HTR-8/SVneo (cell line): ENCODE results near the gene MTRFR.
"Not testable (repeated sequence)": the region's sequence is repeated elsewhere in the genome, so short reads cannot be mapped to it uniquely, and the experiment has no call there.

Experiments used
- DNase-seq: peaks from one replicate; pipeline ENCODE4 v3.0.0; 2011; ENCODE audit warnings: low spot score, mixed read lengths; ENCODE audit not compliant: insufficient read length
- FAIRE-seq: peaks from 2 replicates; lab custom pipeline; 2011; peaks lifted over from hg19 to GRCh38; lab: Jason Lieb, UNC

The MTRFR gene

DNA sequence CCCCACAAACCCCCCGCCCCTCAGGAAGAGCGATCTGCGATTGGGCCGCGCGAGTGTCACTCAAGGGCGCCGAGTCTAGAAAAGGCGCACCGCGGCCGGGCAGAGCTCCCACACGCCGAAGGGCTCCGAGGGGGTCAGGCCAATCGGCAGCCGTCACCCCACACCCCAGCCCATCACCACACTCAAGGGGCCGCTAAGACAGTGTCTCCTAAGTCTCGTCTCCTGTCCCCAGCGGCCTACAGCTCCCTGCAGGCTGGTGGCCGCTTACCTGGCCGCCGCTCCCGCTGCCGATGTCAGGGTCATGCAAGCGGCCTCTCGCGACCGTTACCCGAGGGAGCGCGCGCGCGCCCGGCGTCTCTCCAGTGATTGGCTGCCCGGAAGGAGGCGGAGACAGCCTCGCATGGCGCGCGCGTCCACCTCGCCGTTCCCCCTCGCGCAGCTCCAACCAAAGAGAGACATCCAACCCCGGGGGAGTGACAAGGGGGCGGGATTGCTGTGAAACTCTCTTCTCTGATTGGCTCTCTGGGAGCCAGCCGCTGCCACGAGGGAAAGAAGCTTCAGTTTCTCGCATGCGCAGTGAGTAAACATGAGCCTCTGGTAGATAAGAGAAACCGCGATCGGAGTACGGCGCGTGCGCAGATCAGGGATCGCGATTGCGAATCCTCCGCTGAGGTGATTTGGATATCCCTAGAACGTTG is at the start of gene MTRFR, which contains the start of gene MPHOSPH9:
MTRFR (plus strand) TSS at position 630 of the 698 bp plus-strand sequence. CDS start 20,239 bp downstream, outside the sequence.
MPHOSPH9 (minus strand) TSS at position 335 of the 698 bp plus-strand sequence. CDS start 2,777 bp downstream, outside the sequence.
- peak; percentile 82 for FAIRE-seq
- peak; percentile 99 for DNase-seq

DNA sequence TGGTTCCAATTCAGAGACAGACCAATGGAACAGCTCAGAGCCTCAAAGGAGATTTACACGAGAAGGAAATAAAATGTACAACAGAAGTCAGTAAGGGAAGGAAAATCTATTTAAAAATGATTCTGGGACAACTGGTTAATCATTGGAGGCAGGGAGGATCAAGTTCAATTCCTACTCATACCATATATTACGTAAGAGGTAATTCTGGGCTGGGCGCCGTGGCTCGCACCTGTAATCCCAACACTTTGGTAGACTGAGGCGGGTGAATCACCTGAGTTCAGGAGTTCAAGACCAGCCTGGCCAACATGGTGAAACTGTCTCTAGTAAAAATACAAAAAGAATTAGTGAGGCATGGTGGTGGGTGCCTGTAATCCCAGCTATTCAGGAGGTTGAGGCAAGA is 45.6 kb upstream of the MTRFR start:
- no peak for FAIRE-seq
- no peak for DNase-seq

DNA sequence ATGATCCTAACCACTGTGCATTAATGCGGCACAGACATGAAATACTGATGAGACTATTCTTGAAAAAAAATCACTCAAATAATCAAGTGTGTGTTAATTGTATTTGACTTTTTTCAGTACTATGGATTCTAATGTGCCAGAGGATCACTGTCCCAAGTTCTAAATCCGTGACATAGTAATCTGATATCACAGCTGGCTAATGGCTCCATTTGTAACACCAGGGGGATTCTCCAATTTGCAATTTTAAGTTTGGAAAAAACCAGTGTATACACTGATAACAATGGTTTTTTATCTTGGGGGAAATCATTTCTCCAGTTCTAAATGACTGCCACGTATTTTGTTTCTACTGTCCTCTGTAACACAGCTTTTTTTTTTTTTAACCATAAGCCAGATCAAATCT is 33.3 kb upstream of the MTRFR start:
- FAIRE-seq (no peak), DNase-seq (no peak)

DNA sequence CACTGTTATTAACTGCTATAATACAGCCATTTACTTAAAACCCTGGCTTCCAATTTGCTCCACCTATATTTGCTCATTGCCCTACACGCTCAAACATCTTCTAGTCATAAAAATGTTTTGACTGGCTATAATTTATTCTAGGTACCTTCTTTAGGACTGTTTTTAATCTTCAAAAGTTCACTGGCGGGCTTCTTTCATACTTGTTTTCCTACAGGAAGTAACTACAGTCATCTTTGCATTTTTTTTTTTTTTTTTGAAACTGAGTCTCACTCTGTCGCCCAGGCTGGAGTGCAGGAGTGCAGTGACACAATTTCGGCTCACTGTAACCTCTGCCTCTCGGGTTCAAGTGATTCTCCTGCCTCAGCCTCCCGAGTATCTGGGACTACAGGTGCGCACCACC is 32.8 kb upstream of the MTRFR start:
- FAIRE-seq, result no peak

DNA sequence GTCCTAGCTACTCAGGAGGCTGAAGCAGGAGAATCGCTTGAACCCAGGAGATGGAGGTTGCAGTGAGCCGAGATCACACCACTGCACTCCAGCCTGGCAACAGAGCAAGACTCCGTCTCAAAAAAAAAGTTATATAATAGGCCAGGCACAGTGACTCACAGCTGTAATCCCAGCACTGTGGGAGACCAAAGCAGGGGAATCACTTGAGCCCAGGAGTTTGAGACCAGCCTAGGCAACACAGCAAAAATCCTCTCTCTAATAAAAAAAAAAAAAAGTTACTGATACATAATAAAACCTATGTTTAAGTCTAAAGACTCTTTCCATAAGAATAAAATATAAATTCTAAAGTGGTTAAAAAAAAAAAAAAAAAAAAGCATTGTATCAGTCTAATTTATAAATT is 26.4 kb upstream of the MTRFR start:
- DNase-seq, FAIRE-seq: not testable (repeated sequence)

More for the DNA sequence above, 32.8 kb upstream of the MTRFR start:
- DNase-seq, result no peak

DNA sequence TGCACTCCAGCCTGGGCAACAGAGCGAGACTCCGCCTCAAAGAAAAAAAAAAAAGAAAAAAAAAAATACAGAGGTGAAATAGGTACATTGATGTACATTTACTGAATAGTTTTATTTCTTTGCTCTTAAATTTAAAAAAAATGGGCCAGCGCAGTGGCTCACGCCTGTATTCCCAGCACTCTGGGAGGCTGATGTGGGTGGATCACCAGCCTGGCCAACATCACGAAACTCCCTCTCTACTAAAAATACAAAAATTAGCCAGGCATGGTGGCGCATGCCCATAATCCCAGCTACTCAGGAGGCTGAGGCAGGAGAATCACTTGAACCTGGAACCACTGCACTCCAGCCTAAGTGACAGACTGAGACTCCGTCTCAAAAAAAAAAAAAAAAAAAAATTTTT is 25.4 kb upstream of the MTRFR start:
- DNase-seq, FAIRE-seq: not testable (repeated sequence)

DNA sequence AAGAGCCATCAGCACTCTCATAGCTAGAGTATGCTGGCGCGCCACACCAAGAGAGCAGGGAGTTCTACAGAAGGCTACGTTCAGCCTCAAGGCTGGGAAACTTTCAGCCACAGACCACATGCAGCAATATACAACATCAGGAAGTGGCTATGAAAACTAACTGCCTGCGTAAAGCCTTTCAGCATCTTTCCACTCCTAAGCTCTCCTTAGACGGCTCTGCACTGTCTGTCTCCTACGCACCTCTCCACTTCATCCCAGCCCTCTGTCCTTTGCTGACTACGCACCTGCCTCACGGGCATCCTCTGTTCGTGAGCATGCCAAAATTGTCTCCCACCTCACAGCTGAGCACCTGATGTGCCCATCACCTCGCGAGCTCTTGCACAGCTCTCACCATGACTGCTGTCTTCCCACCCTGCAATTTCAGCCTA is 10.0 kb upstream of the MTRFR start:
- FAIRE-seq (no peak), DNase-seq (no peak)

DNA sequence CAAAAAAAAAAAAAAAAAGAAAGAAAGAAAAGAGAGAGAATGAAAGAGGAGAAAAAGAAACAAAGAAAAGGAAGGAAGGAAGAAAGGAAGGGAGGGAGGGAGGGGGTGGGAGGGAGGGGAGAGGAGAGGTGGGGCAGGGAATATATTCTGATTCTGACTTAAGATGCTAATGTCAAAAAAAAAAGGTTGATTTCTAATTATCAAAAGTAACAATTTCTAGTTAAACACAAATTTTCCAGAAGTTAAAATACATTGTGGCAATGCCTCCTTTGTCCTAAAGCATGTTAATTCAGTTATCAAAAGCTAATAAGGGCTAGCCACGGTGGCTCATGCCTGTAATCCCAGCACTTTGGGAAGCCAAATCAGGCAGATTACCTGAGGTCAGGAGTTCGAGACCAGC is 7.8 kb upstream of the MTRFR start:
- DNase-seq, result no peak
- FAIRE-seq, result no peak

DNA sequence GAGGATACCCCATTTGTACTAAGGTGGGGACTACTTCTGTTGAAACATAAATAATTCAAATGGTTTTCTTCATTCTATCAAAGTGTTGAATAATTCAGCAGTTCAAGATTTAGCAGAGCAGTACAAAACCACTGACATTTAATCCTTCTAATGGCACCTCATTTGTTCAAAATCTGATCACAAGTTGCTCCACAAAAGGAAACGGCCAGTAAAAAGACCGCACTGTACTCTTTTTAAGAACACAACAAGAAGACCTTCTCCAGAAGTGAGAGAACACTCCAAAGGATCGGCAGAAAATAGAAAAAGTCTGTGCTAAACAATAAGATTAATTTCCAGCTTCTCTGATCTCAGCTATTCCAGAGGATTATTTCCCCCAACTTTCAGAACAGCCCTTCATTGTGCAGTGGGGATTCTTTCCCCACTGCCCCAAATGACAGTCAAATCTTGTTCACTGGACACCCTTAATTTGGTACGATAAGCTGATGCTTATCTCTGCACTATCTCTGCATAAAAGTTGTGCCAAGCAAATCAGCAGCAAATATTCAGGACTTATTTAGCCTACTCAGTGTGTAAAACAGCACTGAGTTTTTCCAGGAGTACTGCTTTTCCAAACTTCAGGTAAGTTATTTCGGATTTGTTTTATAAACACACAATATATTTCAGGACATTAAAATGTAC is 5.5 kb upstream of the MTRFR start:
- no peak for DNase-seq
- FAIRE-seq, result no peak

DNA sequence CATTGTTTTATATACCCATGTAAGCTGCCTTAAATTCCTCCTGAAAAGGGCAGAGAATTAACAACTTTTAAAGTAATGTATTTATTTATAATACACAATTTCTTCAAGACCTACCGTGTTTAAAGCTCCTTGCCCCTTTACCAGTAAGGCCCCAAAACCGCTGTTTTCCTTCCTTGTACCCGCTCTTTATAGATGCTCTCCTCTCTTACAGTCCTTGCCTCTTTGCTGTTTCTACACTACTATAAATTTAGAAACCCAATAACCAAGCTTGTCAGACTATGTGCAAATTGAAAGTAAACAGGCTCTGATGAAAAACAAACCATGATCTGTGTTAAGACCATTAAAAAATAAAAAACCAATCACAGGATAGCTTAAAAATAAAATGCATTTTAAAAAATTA is 4.2 kb upstream of the MTRFR start:
- DNase-seq, result no peak
- no peak for FAIRE-seq

DNA sequence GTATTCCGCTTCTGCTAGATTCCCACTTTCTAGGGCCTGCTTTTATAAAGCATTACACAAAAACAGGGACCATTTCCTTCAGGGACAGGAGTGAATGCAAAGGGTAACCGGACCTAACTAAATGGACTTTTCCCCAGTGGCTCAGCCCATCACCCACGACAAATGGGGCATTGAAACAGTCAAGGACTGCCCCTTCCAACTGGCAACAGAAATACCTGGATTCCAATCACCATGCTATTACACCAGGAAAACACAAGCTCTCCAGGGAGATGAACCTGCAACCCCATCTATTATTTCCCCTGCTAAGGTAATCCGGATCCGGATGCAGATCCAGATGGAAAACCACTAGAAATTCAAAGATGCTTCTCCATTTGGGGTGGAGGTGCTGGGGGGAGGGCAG is 1.3 kb upstream of the MTRFR start:
- DNase-seq, result no peak
- FAIRE-seq, result no peak

DNA sequence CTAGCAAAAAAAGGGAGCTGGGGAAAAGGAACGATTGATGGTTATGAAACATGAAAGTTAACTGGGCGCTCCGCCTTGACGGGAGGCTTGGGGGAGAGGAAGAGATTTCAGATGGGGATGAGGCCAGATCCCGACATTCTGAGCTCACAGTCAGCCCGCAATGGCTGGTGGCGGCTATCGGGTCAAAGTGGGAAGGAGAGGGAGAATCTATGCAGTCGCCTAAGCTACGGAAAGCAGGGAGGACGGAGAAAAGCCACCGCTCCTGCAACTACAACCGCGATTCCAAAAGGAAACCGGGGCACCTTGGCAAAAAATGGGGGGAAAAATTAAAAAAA is 797 bp upstream of the MTRFR start:
- no peak for FAIRE-seq
- no peak for DNase-seq

DNA sequence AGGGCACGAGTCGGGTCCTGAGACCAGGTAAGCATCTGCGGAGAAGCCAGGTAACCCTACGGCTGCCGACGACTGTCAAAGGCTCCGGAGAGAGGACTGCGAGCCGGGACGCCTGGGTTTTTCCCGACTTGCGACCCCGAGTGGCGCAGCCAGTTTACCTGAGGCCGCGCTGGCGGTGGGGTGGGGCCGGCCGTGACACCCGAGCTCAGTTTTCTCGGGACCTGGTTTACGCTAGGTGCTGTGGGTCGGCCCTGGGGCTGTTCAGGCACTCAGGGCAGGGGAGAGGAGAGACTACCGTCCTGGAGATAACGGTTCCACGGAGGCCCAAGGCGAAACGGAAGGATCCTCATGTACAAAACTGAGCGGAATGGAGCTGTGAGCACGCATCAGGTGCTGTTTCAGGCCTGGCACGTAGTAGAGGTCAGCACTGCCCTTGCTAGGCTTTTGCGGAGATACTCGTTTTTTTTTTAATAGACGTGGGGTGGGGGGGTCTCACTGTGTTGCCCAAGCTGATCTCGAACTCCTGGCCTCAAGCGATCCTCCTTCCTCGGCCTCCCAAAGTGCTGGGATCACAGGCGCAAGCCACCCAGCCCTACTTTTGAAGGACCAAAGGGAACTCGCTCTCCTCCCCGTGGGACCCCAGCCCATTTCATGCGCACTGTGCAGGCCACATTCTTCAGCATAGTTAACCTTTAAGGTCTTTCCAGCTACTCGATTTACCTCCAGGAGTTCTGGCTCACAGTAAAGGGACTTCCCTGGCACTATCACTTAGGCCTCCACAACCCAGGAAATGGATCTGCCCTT is 471 bp downstream of the MTRFR start:
- DNase-seq (no peak), FAIRE-seq (no peak)

DNA sequence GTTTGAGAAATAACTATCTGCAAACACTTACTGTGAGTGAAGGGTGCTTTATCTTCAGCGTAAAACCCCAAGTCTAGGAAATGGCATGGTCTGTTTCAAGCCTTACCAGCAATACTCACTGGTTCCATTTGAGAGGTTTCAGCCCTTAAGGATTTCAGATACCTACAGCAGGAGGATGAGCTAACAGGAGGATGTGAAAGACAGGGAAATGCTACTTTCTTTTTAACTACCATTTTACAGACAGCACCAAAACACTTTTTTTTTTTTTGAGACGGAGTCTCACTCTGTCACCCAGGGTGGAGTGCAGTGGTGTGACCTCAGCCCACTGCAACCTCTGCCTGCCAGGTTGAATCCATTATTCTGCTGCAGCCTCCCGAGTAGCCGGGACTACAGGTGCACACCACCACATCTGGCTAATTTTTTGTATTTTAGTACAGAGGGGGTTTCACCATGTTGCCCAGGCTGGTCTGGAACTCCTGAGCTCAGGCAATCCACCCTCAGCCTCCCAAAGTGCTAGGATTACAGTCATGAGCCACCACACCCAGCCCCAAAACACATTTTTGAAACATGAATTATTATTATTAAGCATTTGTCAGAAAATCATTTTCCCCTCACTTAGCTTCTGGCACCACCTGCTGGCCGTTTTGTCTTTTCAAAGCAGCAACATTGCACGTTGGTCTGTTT is 4.6 kb downstream of the MTRFR start:
- peak; percentile 51 for DNase-seq
- no peak for FAIRE-seq

DNA sequence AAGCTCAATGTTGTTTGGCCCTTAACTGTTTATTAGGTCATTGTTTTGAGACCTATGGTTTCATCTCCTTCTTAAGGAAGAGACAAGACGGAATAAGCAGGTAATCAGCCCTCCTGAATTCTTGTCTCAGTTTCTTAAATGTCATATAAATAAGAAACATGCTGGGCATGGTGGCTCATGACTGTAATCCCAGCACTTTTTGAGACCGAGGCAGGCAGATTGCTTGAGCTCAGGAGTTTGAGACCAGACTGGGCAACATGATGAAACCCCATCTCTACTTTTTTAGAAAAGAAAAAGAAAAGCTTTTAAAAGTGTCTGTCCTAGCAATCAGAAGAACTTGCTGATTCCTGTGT is 5.1 kb downstream of the MTRFR start:
- no peak for DNase-seq
- no peak for FAIRE-seq

DNA sequence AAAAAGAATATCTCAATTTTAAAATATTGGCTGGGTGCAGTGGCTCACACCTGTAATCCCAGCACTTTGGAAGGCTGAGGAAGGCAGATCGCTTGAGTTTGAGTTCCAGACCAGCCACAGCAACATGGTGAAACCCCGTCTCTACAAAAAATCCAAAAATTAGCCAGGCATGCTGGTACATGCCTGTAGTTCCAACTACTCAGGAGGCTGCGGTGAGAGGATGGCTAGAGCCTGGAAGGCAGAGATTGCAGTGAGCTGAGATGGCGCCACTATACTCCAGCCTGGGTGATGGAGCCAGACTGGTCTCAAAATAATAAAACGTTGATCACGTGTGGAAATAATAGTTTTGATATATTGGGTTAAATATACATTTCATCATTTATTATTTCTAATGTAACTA is 5.7 kb downstream of the MTRFR start:
- DNase-seq, result no peak
- no peak for FAIRE-seq

DNA sequence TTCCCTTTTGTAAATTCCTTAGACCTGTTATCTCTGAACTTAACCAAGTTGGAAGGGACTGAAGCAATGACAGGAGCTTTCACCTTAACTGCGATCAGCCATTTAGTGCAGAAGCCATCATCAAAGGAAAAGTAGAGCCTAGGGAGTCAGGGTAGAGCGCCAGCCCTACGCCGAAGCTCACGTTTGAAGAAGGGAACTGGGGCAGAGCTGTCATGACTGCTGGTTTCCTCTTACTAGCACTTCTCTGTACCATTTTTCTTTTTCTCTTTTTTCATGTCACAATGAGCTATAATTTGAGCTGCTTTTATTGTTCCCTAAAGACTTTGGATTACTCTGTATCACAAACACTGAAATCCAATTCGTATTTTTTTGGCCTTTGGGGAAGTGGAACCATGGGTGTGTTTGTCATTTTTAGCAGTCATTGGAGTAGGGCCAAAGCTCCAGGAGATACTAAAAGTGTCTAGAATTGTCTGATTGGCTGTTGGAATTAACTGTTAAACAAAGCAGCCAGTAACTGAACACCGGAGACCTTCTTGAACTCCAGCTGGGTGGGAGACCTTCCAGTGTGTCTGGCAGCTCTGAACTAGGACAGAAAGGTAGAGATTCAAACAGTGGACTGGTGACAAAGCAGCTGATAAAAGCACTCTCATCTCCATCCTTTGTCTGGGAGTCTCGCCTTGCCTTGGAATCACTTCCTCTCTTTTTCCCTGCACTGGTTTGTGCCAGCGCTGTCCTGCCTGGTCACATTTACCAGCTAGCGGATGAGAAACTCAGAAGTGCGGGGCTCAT is 9.1 kb downstream of the MTRFR start:
- FAIRE-seq (no peak), DNase-seq (no peak)

DNA sequence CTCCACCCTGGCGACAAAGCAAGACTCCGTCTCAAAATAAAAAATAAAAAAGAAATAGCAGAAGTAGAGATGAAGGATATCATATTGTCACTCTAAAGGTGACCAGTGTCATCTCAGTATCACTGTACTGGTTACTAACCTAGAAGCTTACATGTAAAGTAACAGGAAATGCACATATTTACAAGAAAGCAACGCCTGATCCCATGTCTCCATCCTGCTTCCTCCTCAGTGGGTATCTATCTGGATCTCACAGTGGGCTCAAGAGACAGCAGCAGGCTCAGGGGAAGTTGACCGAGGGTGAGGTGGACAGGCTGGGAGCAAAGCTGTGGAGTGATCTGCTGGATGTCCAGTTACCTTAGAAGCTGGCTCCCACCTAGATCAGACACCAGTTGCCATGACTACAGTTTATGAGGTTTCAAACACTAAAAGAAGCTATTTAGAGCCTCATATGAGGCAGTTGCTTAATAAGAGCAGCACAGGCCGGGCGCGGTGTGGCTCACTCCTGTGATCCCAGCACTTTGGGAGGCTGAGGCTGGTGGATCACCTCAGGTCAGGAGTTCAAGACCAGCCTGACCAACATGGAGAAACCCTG is 10.5 kb downstream of the MTRFR start:
- no peak for DNase-seq
- FAIRE-seq, result no peak

DNA sequence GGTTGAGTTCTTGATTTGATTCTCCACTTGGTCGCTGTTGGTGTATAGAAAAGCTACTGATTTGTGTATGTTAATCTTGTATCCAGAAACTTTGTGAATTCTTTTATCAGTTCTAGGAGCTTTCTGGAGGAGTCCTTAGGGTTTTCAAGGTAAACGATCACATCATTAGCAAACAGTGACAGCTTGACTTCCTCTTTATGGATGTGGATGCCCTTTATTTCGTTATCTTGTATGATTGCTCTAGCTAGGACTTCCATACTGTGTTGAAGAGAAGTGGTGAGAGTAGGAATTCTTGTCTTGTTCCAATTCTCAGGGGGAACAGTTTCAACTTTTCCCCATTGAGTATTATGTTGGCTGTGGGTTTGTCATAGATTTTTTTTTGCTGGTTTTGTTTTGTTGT is 12.4 kb downstream of the MTRFR start:
- FAIRE-seq, result no peak
- DNase-seq, result no peak
